IMR-90 (cell line): ENCODE results near the gene TRIO. TPM values are rescaled to one million over a fixed set of nuclear protein-coding genes. Genes with fewer than 3 reads are reported as not detected.
"Not testable (repeated sequence)": the region's sequence is repeated elsewhere in the genome, so short reads cannot be mapped to it uniquely, and the experiment has no call there.

Experiments
- ATAC-seq: fragments of 200-7000 bp; cut with Tn5 transposase; 2 replicates; pipeline ENCODE4 v1.9.1; 2020; ENCODE audit warnings: low read depth, mild to moderate bottlenecking, moderate library complexity
- BruUV-seq: library from RNA; stranded (reverse); fragments of 400-500 nt; replicated peaks from 2 replicates; lab custom pipeline; 2021; lab: Mats Ljungman, UMichigan
- CTCF ChIA-PET: fragments of 300-600 bp; formaldehyde crosslinking; extraction: SDS; loops from one replicate; lab custom pipeline; 2021; ENCODE audit warnings: antibody characterized with exemption; lab: Yijun Ruan, JAX
- POLR2A ChIA-PET: fragments of 300-600 bp; sonication (Branson Sonifier 250); formaldehyde crosslinking; loops from one replicate; lab custom pipeline; 2022; ENCODE audit warnings: antibody characterized with exemption; ENCODE audit not compliant: unreplicated experiment; lab: Charles Lee
- DNase-seq: peaks from one replicate; pipeline ENCODE4 v3.0.0; 2013
- H2AFZ ChIP-seq: replicated peaks from 2 replicates; pipeline ENCODE3; 2013; ENCODE audit warnings: low read length, mild to moderate bottlenecking; ENCODE audit not compliant: poor library complexity
- H2AK5ac ChIP-seq: 2 replicates; pipeline ENCODE4 v1.6.1; 2013; ENCODE audit warnings: low read depth, low read length, inconsistent platforms
- H2AK9ac ChIP-seq: replicated peaks from 2 replicates; pipeline ENCODE3; 2013; ENCODE audit warnings: mild to moderate bottlenecking, low read depth, low read length, moderate library complexity; ENCODE audit not compliant: poor library complexity
- H2BK120ac ChIP-seq: 2 replicates; pipeline ENCODE4 v1.6.1; 2013; ENCODE audit warnings: low read depth, low read length, inconsistent platforms
- H2BK15ac ChIP-seq: 3 replicates; pipeline ENCODE4 v1.6.1; 2013; ENCODE audit warnings: low read depth, low read length, inconsistent platforms
- H2BK20ac ChIP-seq: 2 replicates; pipeline ENCODE4 v1.6.1; 2013; ENCODE audit warnings: low read depth, mild to moderate bottlenecking, inconsistent platforms, low read length, moderate library complexity
- H2BK5ac ChIP-seq: 2 replicates; pipeline ENCODE4 v1.6.1; 2013; ENCODE audit warnings: mild to moderate bottlenecking, low read depth, low read length, inconsistent platforms; ENCODE audit not compliant: poor library complexity, severe bottlenecking
- H3K14ac ChIP-seq: replicated peaks from 2 replicates; pipeline ENCODE4 v1.6.1; 2013; ENCODE audit warnings: low read depth, low read length, inconsistent platforms
- H3K18ac ChIP-seq: 2 replicates; pipeline ENCODE4 v1.6.1; 2013; ENCODE audit warnings: low read depth, low read length, control low read depth
- H3K23ac ChIP-seq: 2 replicates; pipeline ENCODE4 v1.6.1; 2013; ENCODE audit warnings: low read depth, low read length, inconsistent platforms
- H3K27ac ChIP-seq: 2 replicates; pipeline ENCODE4 v1.5.1; 2013; ENCODE audit warnings: mild to moderate bottlenecking, control low read depth, low read length; ENCODE audit not compliant: insufficient read depth
- H3K27me3 ChIP-seq: 2 replicates; pipeline ENCODE4 v1.6.1; 2013; ENCODE audit warnings: low read length; ENCODE audit not compliant: control insufficient read depth, insufficient read depth
- H3K36me3 ChIP-seq: 2 replicates; pipeline ENCODE4 v1.6.1; 2013; ENCODE audit warnings: low read length, mixed read lengths; ENCODE audit not compliant: control insufficient read depth, insufficient read depth
- H3K4ac ChIP-seq: 2 replicates; pipeline ENCODE4 v1.6.1; 2013; ENCODE audit warnings: low read depth, low read length, inconsistent platforms
- H3K4me1 ChIP-seq: 2 replicates; pipeline ENCODE4 v1.6.1; 2013; ENCODE audit warnings: low read length, mixed read lengths; ENCODE audit not compliant: control insufficient read depth, insufficient read depth
- H3K4me2 ChIP-seq: 2 replicates; pipeline ENCODE4 v1.6.1; 2013; ENCODE audit warnings: low read depth, mild to moderate bottlenecking, control low read depth, low read length, moderate library complexity
- H3K4me3 ChIP-seq: 2 replicates; pipeline ENCODE4 v1.5.1; 2013; ENCODE audit warnings: low read depth, mild to moderate bottlenecking, control low read depth, low read length, moderate library complexity; ENCODE audit not compliant: insufficient read depth
- H3K56ac ChIP-seq: 2 replicates; pipeline ENCODE4 v1.6.1; 2013; ENCODE audit warnings: low read length, inconsistent platforms; ENCODE audit not compliant: insufficient read depth; ENCODE audit errors: extremely low read depth
- H3K79me1 ChIP-seq, 2 experiments: 2 replicates each; pipeline ENCODE4 v1.6.1; 2013; ENCODE audit warnings: low read length in 2 of 2, inconsistent platforms in 1 of 2, low read depth in 1 of 2
- H3K9ac ChIP-seq: 2 replicates; pipeline ENCODE4 v1.6.1; 2013; ENCODE audit warnings: low read depth, low read length, control low read depth
- H3K9me1 ChIP-seq: 2 replicates; pipeline ENCODE4 v1.6.1; 2013; ENCODE audit warnings: low read length, inconsistent platforms; ENCODE audit not compliant: insufficient read depth
- H3K9me3 ChIP-seq: 2 replicates; pipeline ENCODE4 v1.6.1; 2013; ENCODE audit warnings: low read length; ENCODE audit not compliant: control insufficient read depth, insufficient read depth
- H4K20me1 ChIP-seq: 2 replicates; pipeline ENCODE4 v1.6.1; 2013; ENCODE audit warnings: low read length, inconsistent platforms; ENCODE audit not compliant: insufficient read depth
- H4K5ac ChIP-seq: 2 replicates; pipeline ENCODE4 v1.6.1; 2013; ENCODE audit warnings: mild to moderate bottlenecking, low read depth, low read length, control low read depth
- H4K8ac ChIP-seq, 2 experiments: 2 replicates each; pipeline ENCODE4 v1.6.1; 2013; ENCODE audit warnings: low read depth in 2 of 2, low read length in 2 of 2, control low read depth in 1 of 2, inconsistent platforms in 1 of 2
- H4K91ac ChIP-seq: 2 replicates; pipeline ENCODE4 v1.6.1; 2013; ENCODE audit warnings: low read depth, low read length, inconsistent platforms; ENCODE audit not compliant: insufficient read depth
- NFE2L2 ChIP-seq: fragments of 150-350 bp; IDR thresholded peaks from 2 replicates; pipeline ENCODE4 v1.6.1; 2016; ENCODE audit warnings: low read depth, mild to moderate bottlenecking, low read length
- WGBS, 2 experiments: methylation state at CpG; one replicate each; pipeline versions ENCODE4 v1.1.5 to v1.1.7; 2013; ENCODE audit warnings: missing lambda C conversion rate in 2 of 2; ENCODE audit not compliant: insufficient read length in 1 of 2; ENCODE audit errors: extremely low coverage in 2 of 2; 5-methylcytosine and 5-hydroxymethylcytosine counted together
- dilution Hi-C: fragments of 300-500 bp; cut with HindIII; formaldehyde crosslinking; loops from one replicate; pipeline ENCODE4 v1.14.3; 2018; ENCODE audit warnings: low sequenced_read_pairs; ENCODE audit not compliant: unreplicated experiment
- in situ Hi-C: fragments of 300-500 bp; cut with MboI; formaldehyde crosslinking; loops from 3 replicates; pipeline ENCODE4 v1.14.3; 2019; ENCODE audit warnings: low sequenced_read_pairs, inconsistent platforms, mixed read lengths
- intact Hi-C: fragments of 100-400 bp; cut with micrococcal nuclease; formaldehyde crosslinking; loops from 2 replicates; pipeline ENCODE4 v1.10.0; 2022
- polyA plus RNA-seq, 3 experiments: library from polyadenylated mRNA; depleted of rRNA; stranded (reverse); fragments of >200 nt; gene quantifications; 2 replicates each; pipeline ENCODE4 v1.2.3, GENCODE V29; 2012; ENCODE audit warnings: low replicate concordance in 1 of 3
- total RNA-seq: library from RNA; depleted of rRNA; stranded (reverse); fragments of >200 nt; gene quantifications from 2 replicates; pipeline ENCODE4 v1.2.3, GENCODE V29; 2012

The TRIO gene
- total and polyA plus RNA-seq, 2 of the 4 experiments (the other 2 are of a cell fraction) = 206 to 522 TPM

DNA sequence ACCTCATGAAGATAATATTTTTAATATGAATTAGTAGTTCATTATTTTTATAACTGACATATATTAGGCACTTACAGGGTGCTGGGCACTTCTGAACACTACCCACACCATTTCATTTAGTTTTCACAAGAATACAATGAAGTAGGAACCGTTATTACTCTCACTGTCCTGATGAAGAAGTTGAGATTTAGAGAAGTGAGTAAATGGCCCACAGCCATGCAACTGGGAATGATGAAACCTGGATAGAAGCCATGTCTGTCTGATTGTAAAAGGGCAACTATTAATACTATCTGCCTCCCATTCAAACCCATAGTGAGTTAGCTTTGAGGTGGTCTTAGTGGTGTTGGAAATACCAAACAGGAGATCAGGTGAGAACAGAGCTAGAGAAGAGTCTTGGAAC, 408.9 kb downstream of the TRIO start:
- intact Hi-C loops (loop anchor here (5.0 kb wide), 1 partner anchor 70 kb away; no protein-coding TSS in a partner anchor), in situ Hi-C loops (no loop called here), dilution Hi-C loops (no loop called here)
- H3K79me1 ChIP-seq = no peaks in the 10 kb centered on the region
- H3K23ac ChIP-seq = no peak overlapping the region
- no peak overlapping the region for H4K5ac ChIP-seq
- H3K9me3 ChIP-seq = no peaks in the 10 kb centered on the region
- no peak overlapping the region for H2AK5ac ChIP-seq
- no peak for TF ChIP-seq NFE2L2
- H3K27ac ChIP-seq = no peak overlapping the region
- H3K56ac ChIP-seq = no peak overlapping the region
- H4K91ac ChIP-seq = no peak overlapping the region
- no peak overlapping the region for H2BK5ac ChIP-seq
- CTCF ChIA-PET = no interaction called here
- H2BK120ac ChIP-seq = no peak overlapping the region
- H2BK20ac ChIP-seq = no peak overlapping the region
- H2BK15ac ChIP-seq = no peak overlapping the region
- POLR2A ChIA-PET = no interaction called here
- H3K9ac ChIP-seq = no peak overlapping the region
- H3K27me3 ChIP-seq = peaks cover 23% of the 10 kb centered on the region
- no peak for ATAC-seq
- H3K4me1 ChIP-seq = no peaks in the 10 kb centered on the region
- no peak overlapping the region for H3K4me3 ChIP-seq
- H3K9me1 ChIP-seq = no peaks in the 10 kb centered on the region
- no peak overlapping the region for H3K4me2 ChIP-seq
- H4K8ac ChIP-seq = no peak overlapping the region
- no peaks in the 10 kb centered on the region for H4K20me1 ChIP-seq
- no peak overlapping the region for H3K4ac ChIP-seq
- no CpG with 5 or more reads among the region's 1 CpG for WGBS, 2 experiments
- no TSS peak for BruUV-seq
- no peak overlapping the region for H2AFZ ChIP-seq
- no peak for DNase-seq
- H2AK9ac ChIP-seq = no peak overlapping the region
- H3K14ac ChIP-seq = no peak overlapping the region
- H3K18ac ChIP-seq = no peak overlapping the region
- H3K36me3 ChIP-seq = no peaks in the 10 kb centered on the region

DNA sequence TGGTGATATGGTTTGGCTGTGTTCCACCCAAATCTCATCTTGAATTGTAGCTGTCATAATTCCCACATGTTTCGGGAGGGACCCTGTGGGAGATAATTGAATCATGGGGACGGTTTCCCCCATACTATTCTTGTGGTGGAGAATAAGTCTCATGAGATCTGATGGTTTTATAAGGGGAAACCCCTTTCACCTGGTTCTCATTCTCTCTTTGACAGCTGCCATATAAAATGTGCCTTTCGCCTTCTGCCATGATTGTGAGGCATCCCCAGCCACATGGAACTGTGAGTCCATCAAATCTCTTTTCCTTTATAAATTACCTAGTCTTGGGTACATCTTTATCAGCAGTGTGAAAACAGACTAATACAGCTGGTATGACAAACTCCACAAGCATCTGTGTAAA, 411.1 kb downstream of the TRIO start:
- BruUV-seq = not testable (repeated sequence)

More for the DNA sequence above, 411.1 kb downstream of the TRIO start:
- H2BK20ac ChIP-seq, H3K9me3 ChIP-seq, H3K4me2 ChIP-seq, H3K4ac ChIP-seq, H3K9me1 ChIP-seq, H3K36me3 ChIP-seq, H3K14ac ChIP-seq, H3K27ac ChIP-seq, H2AK5ac ChIP-seq, in situ Hi-C loops, ATAC-seq, H2AFZ ChIP-seq, H4K5ac ChIP-seq, H2BK120ac ChIP-seq, H4K8ac ChIP-seq, dilution Hi-C loops, H3K9ac ChIP-seq, H3K23ac ChIP-seq, H3K4me3 ChIP-seq, H4K91ac ChIP-seq, H2AK9ac ChIP-seq, CTCF ChIA-PET, H2BK5ac ChIP-seq, H3K56ac ChIP-seq, H4K20me1 ChIP-seq, H3K4me1 ChIP-seq, POLR2A ChIA-PET, H2BK15ac ChIP-seq, H3K18ac ChIP-seq, H3K79me1 ChIP-seq, DNase-seq: not testable (repeated sequence)
- intact Hi-C loops = loop anchor here (5.0 kb wide), 1 partner anchor 68 kb away; no protein-coding TSS in a partner anchor
- WGBS, 2 experiments = 40% methylated on average over 1 of the region's 3 CpGs; no CpG with 5 or more reads in 1 of the 2 experiments
- peaks cover 31% of the 10 kb centered on the region for H3K27me3 ChIP-seq
